Fibroblast of lung (primary cell): ENCODE results near the gene KIAA1958. TPM values are rescaled to one million over a fixed set of nuclear protein-coding genes. Genes with fewer than 3 reads are reported as not detected.

ENCODE experiments used
- DNase-seq, 2 donors: peaks; one replicate each; pipeline versions ENCODE4 v3.0.0 to v3.0.0-alpha.2; 2010; ENCODE audit warnings: low read depth in 2 of 2
- H2AFZ ChIP-seq: 2 replicates; pipeline ENCODE4 v1.5.1; 2012; ENCODE audit warnings: low read length, control low read depth, inconsistent platforms
- H3K27ac ChIP-seq: 2 replicates; pipeline ENCODE4 v1.5.1; 2011; ENCODE audit warnings: low read length, control low read depth; ENCODE audit not compliant: insufficient read depth
- H3K27me3 ChIP-seq: 2 replicates; pipeline ENCODE4 v1.5.1; 2011; ENCODE audit warnings: mild to moderate bottlenecking, low read length; ENCODE audit not compliant: control insufficient read depth, insufficient read depth
- H3K36me3 ChIP-seq: 2 replicates; pipeline ENCODE4 v1.5.1; 2011; ENCODE audit warnings: low read length; ENCODE audit not compliant: control insufficient read depth, insufficient read depth
- H3K4me1 ChIP-seq: 2 replicates; pipeline ENCODE4 v1.5.1; 2011; ENCODE audit warnings: low read length; ENCODE audit not compliant: control insufficient read depth, insufficient read depth; ENCODE audit errors: extremely low read depth
- H3K4me2 ChIP-seq: 2 replicates; pipeline ENCODE4 v1.5.1; 2011; ENCODE audit warnings: low read length, control low read depth; ENCODE audit not compliant: insufficient read depth; ENCODE audit errors: extremely low read depth
- H3K4me3 ChIP-seq, 4 experiments: fragments of 200-600 bp in 1 of 4; sonication (generic) in 1 of 4; replicated peaks in 1 of 4; 2 replicates each; pipeline ENCODE4 v1.5.1; 2011 to 2016; ENCODE audit warnings: low read length in 4 of 4, low read depth in 3 of 4, mild to moderate bottlenecking in 3 of 4, control low read depth in 2 of 4, inconsistent platforms in 1 of 4, mixed read lengths in 1 of 4; ENCODE audit not compliant: insufficient read depth in 1 of 4; ENCODE audit errors: control extremely low read depth in 1 of 4
- H3K79me2 ChIP-seq: 2 replicates; pipeline ENCODE4 v1.5.1; 2012; ENCODE audit warnings: mild to moderate bottlenecking, low read length, inconsistent platforms; ENCODE audit not compliant: control insufficient read depth, insufficient read depth
- H3K9ac ChIP-seq: 2 replicates; pipeline ENCODE4 v1.5.1; 2011; ENCODE audit warnings: mild to moderate bottlenecking, low read length, control low read depth; ENCODE audit not compliant: insufficient read depth
- H3K9me3 ChIP-seq: 2 replicates; pipeline ENCODE4 v1.5.1; 2012; ENCODE audit warnings: low read depth, low read length; ENCODE audit not compliant: control insufficient read depth, insufficient read depth
- H4K20me1 ChIP-seq: 2 replicates; pipeline ENCODE4 v1.5.1; 2011; ENCODE audit warnings: low read length; ENCODE audit not compliant: control insufficient read depth, insufficient read depth; ENCODE audit errors: extremely low read depth
- EZH2 ChIP-seq: IDR thresholded peaks from 2 replicates; pipeline ENCODE4 v1.5.1; 2012; ENCODE audit warnings: low read length, control low read depth, mild to moderate bottlenecking; ENCODE audit errors: missing control alignments
- polyA plus RNA-seq, 2 donors: library from polyadenylated mRNA; depleted of rRNA in 1 of 2; stranded (reverse) in 1 of 2; unstranded in 1 of 2; fragments of >200 nt; gene quantifications; 2 replicates each; pipeline ENCODE4 v1.2.1, GENCODE V29; 2011 to 2012; ENCODE audit warnings: missing spikeins in 1 of 2
- total RNA-seq: library from RNA; depleted of rRNA; stranded (reverse); fragments of >200 nt; gene quantifications from 2 replicates; pipeline ENCODE4 v1.2.1, GENCODE V29; 2014
- TF ChIP-seq, protein P1 (sequence below), 2 donors: IDR thresholded peaks in 1 of 2; conservative IDR thresholded peaks in 1 of 2; 1 replicate in 1 of 2; 2 replicates in 1 of 2; pipeline ENCODE4 v1.5.1; 2011 to 2012; ENCODE audit warnings: low read length in 2 of 2, control low read depth in 1 of 2, inconsistent platforms in 1 of 2, low read depth in 1 of 2, mild to moderate bottlenecking in 1 of 2

KIAA1958 gene
- total and polyA plus RNA-seq, 2 donors (not counting 1 experiment from before 2014, with no cell fraction given), result 0.75 to 3.0 TPM

DNA sequence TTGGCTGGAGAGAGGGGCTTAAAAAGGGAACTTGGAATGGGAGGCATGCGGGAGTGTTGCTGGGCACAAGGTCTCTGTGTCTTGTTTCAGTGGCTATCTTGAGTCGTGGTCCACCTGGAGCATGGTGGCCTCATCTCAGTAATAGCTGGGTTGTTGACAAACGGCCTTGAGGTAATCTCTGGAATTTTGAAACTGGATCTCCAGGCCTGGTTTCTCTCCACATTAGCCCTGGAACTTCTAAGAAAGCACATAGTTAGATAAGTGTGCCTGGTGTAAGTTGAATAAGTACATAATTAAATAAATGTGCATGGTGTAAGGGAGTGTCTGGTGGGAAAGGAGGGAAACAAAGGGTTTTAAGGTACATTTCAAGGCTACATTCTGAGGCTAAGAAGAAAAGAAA, 169.0 kb downstream of the KIAA1958 start:
- Histone ChIP-seq H3K27me3 (no peaks in the 10 kb centered on the region), H3K9me3 (no peaks in the 10 kb centered on the region), H3K4me1 (no peaks in the 10 kb centered on the region), H4K20me1 (no peaks in the 10 kb centered on the region), H2AFZ (no peak overlapping the region), H3K4me2 (no peak overlapping the region), H3K4me3 (no peak overlapping the region), H3K36me3 (no peaks in the 10 kb centered on the region), H3K9ac (no peak overlapping the region), H3K27ac (no peak overlapping the region), H3K79me2 (no peaks in the 10 kb centered on the region)
- DNase-seq, result no peak
- no peak for TF ChIP-seq EZH2
- TF ChIP-seq, protein P1, sequence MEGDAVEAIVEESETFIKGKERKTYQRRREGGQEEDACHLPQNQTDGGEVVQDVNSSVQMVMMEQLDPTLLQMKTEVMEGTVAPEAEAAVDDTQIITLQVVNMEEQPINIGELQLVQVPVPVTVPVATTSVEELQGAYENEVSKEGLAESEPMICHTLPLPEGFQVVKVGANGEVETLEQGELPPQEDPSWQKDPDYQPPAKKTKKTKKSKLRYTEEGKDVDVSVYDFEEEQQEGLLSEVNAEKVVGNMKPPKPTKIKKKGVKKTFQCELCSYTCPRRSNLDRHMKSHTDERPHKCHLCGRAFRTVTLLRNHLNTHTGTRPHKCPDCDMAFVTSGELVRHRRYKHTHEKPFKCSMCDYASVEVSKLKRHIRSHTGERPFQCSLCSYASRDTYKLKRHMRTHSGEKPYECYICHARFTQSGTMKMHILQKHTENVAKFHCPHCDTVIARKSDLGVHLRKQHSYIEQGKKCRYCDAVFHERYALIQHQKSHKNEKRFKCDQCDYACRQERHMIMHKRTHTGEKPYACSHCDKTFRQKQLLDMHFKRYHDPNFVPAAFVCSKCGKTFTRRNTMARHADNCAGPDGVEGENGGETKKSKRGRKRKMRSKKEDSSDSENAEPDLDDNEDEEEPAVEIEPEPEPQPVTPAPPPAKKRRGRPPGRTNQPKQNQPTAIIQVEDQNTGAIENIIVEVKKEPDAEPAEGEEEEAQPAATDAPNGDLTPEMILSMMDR (conservative IDR thresholded peaks at IDR 0.05 in 1 of 2, IDR thresholded peaks at IDR 0.05 in 1 of 2; ENCODE audit: low read depth in 1 of 2, low read length in 2 of 2), result no peak

DNA sequence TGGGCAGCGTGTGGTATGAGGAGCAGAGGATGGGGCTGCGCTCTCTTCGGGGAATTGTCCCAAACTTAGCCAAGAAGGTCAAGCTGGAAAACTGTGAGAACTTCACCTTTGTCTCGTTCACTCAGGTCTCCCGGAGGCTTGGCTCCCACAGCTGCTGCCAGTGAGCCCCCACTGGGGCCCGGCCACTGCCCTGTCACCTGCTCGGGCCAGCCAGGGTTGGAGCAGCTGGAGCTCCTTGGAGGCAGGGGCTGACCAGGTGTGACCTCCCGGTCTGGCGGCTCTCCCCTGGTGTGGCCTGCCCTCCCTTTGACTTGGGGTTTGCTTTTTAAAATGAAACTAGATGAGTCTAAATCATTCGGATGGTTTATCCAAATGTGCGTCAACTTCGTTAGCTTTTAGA, 173.3 kb downstream of the KIAA1958 start:
- Histone ChIP-seq H3K27me3 (no peaks in the 10 kb centered on the region), H3K36me3 (no peaks in the 10 kb centered on the region), H3K79me2 (no peaks in the 10 kb centered on the region), H3K4me2 (no peak overlapping the region), H2AFZ (no peak overlapping the region), H3K9me3 (no peaks in the 10 kb centered on the region), H3K9ac (no peak overlapping the region), H3K4me1 (no peaks in the 10 kb centered on the region), H3K27ac (no peak overlapping the region), H3K4me3 (no peak overlapping the region), H4K20me1 (no peaks in the 10 kb centered on the region)
- no peak for DNase-seq
- TF ChIP-seq EZH2, result no peak

DNA sequence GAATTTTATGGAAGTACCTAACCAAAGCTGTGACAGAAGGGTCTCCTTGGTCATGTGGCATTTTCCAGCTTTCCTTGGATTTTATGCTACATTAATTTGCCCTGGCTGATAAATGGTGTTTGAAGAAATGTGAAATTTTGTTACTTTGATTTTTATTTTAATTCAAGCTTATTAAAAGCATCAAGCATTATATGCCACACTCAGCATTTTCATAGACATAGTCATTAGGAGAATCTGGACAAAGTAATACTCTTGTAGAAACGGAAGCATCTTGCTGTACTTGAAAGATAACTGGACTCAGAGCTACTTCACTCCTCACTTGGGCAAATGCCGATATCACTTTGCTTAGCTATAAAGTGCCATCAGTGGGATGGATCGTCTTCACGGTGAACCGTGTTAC, 177.1 kb downstream of the KIAA1958 start:
- Histone ChIP-seq H2AFZ (no peak overlapping the region), H3K27ac (no peak overlapping the region), H3K27me3 (no peaks in the 10 kb centered on the region), H3K36me3 (no peaks in the 10 kb centered on the region), H3K4me3 (no peak overlapping the region), H3K79me2 (no peaks in the 10 kb centered on the region), H3K9ac (no peak overlapping the region), H4K20me1 (no peaks in the 10 kb centered on the region), H3K4me1 (no peaks in the 10 kb centered on the region), H3K9me3 (no peaks in the 10 kb centered on the region), H3K4me2 (no peak overlapping the region)
- TF ChIP-seq EZH2, result no peak
- TF ChIP-seq, protein P1 (conservative IDR thresholded peaks at IDR 0.05 in 1 of 2, IDR thresholded peaks at IDR 0.05 in 1 of 2; ENCODE audit: low read depth in 1 of 2, low read length in 2 of 2), result no peak
- DNase-seq, result no peak
